HCT116 (cell line): ENCODE data around the gene RCSD1. TPM values are rescaled to one million over a fixed set of nuclear protein-coding genes. Genes with fewer than 3 reads are reported as not detected.

ENCODE experiments used
- ATAC-seq: fragments of 200-7000 bp; cut with Tn5 transposase; 2 replicates; pipeline ENCODE4 v1.9.1; 2020; ENCODE audit warnings: mild to moderate bottlenecking, moderate library complexity
- BruUV-seq: library from RNA; stranded (reverse); fragments of 400-500 nt; replicated peaks from 2 replicates; lab custom pipeline; 2021; lab: Mats Ljungman, UMichigan
- CTCF ChIA-PET: fragments of 300-600 bp; sonication (Branson Sonifier 250); formaldehyde crosslinking; loops from one replicate; lab custom pipeline; 2021; ENCODE audit warnings: antibody characterized with exemption; lab: Charles Lee
- POLR2A ChIA-PET: fragments of 300-600, 350-600 bp; sonication (Branson Sonifier 250); formaldehyde crosslinking; loops from one replicate; lab custom pipeline; 2021; ENCODE audit warnings: antibody characterized with exemption; lab: Charles Lee
- RAD21 ChIA-PET, 2 experiments: fragments of 300-600 bp; sonication (Branson Sonifier 250); formaldehyde crosslinking; loops; one replicate each; lab custom pipeline; 2023; ENCODE audit warnings: low total read pairs in 2 of 2; ENCODE audit not compliant: uncharacterized antibody in 2 of 2, unreplicated experiment in 2 of 2, low non-redundant PET in 1 of 2; lab: Charles Lee
- DNase-seq: peaks from one replicate; pipeline ENCODE4 v3.0.0-alpha.2; 2010; ENCODE audit warnings: low read depth, low spot score
- H2AFZ ChIP-seq: fragments of 200-600 bp; shearing (Covaris generic), sonication (generic); 2 replicates; pipeline ENCODE4 v1.6.1; 2017; ENCODE audit warnings: low read depth, mixed run types, mixed read lengths, antibody characterized with exemption, low read length; ENCODE audit not compliant: poor library complexity, severe bottlenecking
- H3K27ac ChIP-seq: 2 replicates; pipeline ENCODE4 v1.5.1; 2012; ENCODE audit warnings: low read depth, low read length
- H3K27me3 ChIP-seq: fragments of 200-600 bp; sonication (generic); 2 replicates; pipeline ENCODE4 v1.6.1; 2016; ENCODE audit warnings: mixed run types, low read length, mixed read lengths; ENCODE audit not compliant: insufficient read depth
- H3K36me3 ChIP-seq, 2 experiments: fragments of 200-500 bp in 1 of 2; fragments of 200-600 bp in 1 of 2; sonication (Bioruptor generic) in 1 of 2; sonication (generic) in 1 of 2; 2 replicates each; pipeline versions ENCODE4 v1.5.1 to v1.6.1; 2014 to 2016; ENCODE audit warnings: low read length in 2 of 2, inconsistent platforms in 1 of 2, mixed read lengths in 1 of 2, mixed run types in 1 of 2; ENCODE audit not compliant: insufficient read depth in 2 of 2, control insufficient read depth in 1 of 2
- H3K4me1 ChIP-seq, 2 experiments: fragments of 200-600 bp in 1 of 2; sonication (generic) in 1 of 2; 2 replicates each; pipeline versions ENCODE4 v1.5.1 to v1.6.1; 2012 to 2017; ENCODE audit warnings: low read length in 2 of 2, inconsistent platforms in 1 of 2, mild to moderate bottlenecking in 1 of 2, mixed read lengths in 1 of 2, mixed run types in 1 of 2, moderate library complexity in 1 of 2; ENCODE audit not compliant: insufficient read depth in 2 of 2, control insufficient read depth in 1 of 2
- H3K4me2 ChIP-seq: fragments of 200-600 bp; sonication (generic); 2 replicates; pipeline ENCODE4 v1.6.1; 2017; ENCODE audit warnings: mixed run types, low read length, mixed read lengths
- H3K4me3 ChIP-seq, 2 experiments: fragments of 200-600 bp in 1 of 2; sonication (generic) in 1 of 2; replicated peaks in 1 of 2; 2 replicates each; pipeline ENCODE4 v1.5.1; 2011 to 2016; ENCODE audit warnings: low read length in 2 of 2, control low read depth in 1 of 2, low read depth in 1 of 2, mild to moderate bottlenecking in 1 of 2, mixed read lengths in 1 of 2, mixed run types in 1 of 2
- H3K79me2 ChIP-seq: fragments of 200-600 bp; sonication (generic); 2 replicates; pipeline ENCODE4 v1.6.1; 2017; ENCODE audit warnings: mild to moderate bottlenecking, mixed run types, low read length, moderate library complexity, mixed read lengths; ENCODE audit not compliant: insufficient read depth
- H3K9ac ChIP-seq: fragments of 200-600 bp; sonication (generic); 2 replicates; pipeline ENCODE4 v1.6.1; 2016; ENCODE audit warnings: low read length, mixed read lengths
- H3K9me2 ChIP-seq: fragments of 200-600 bp; sonication (generic), shearing (Covaris generic); 2 replicates; pipeline ENCODE4 v1.6.1; 2017; ENCODE audit warnings: mixed run types, mild to moderate bottlenecking, moderate library complexity; ENCODE audit not compliant: insufficient read depth
- H3K9me3 ChIP-seq, 2 experiments: fragments of 200-500 bp in 1 of 2; fragments of 200-600 bp in 1 of 2; sonication (Bioruptor generic) in 1 of 2; sonication (generic) in 1 of 2; 2 replicates each; pipeline ENCODE4 v1.6.1; 2014 to 2017; ENCODE audit warnings: low read length in 2 of 2, mixed read lengths in 2 of 2, inconsistent platforms in 1 of 2, low read depth in 1 of 2, mild to moderate bottlenecking in 1 of 2, mixed run types in 1 of 2, moderate library complexity in 1 of 2; ENCODE audit not compliant: control insufficient read depth in 1 of 2, insufficient read depth in 1 of 2
- H4K20me1 ChIP-seq: fragments of 200-600 bp; sonication (generic), shearing (Covaris generic); 2 replicates; pipeline ENCODE4 v1.6.1; 2017; ENCODE audit warnings: mixed run types, mild to moderate bottlenecking, moderate library complexity; ENCODE audit not compliant: insufficient read depth
- CBX3 ChIP-seq: IDR thresholded peaks from 2 replicates; pipeline ENCODE4 v1.6.1; 2012; ENCODE audit warnings: low read depth
- EGR1 ChIP-seq: IDR thresholded peaks from 2 replicates; pipeline ENCODE4 v1.6.1; 2012; ENCODE audit warnings: low read depth
- EZH2phosphoT487 ChIP-seq: fragments of 200-600 bp; IDR thresholded peaks from 2 replicates; pipeline ENCODE4 v1.6.1; 2018; ENCODE audit warnings: antibody characterized with exemption, borderline replicate concordance
- FOSL1 ChIP-seq: IDR thresholded peaks from 2 replicates; pipeline ENCODE4 v1.6.1; 2012; ENCODE audit warnings: low read depth
- JUND ChIP-seq: IDR thresholded peaks from 2 replicates; pipeline ENCODE4 v1.6.1; 2012
- MAX ChIP-seq: IDR thresholded peaks from 2 replicates; pipeline ENCODE4 v1.6.1; 2012
- POLR2A ChIP-seq: IDR thresholded peaks from 2 replicates; pipeline ENCODE4 v1.7.0; 2011; ENCODE audit warnings: borderline replicate concordance; ENCODE audit not compliant: insufficient read depth, insufficient read length; ENCODE audit errors: extremely low read depth
- POLR2AphosphoS5 ChIP-seq: IDR thresholded peaks from 2 replicates; pipeline ENCODE4 v1.6.1; 2011; ENCODE audit warnings: mild to moderate bottlenecking, low read depth, low read length, moderate library complexity
- SP1 ChIP-seq: IDR thresholded peaks from 2 replicates; pipeline ENCODE4 v1.6.1; 2012; ENCODE audit warnings: low read depth
- SRF ChIP-seq: IDR thresholded peaks from 2 replicates; pipeline ENCODE4 v1.6.1; 2012; ENCODE audit warnings: low read depth
- TCF7L2 ChIP-seq: IDR thresholded peaks from 2 replicates; pipeline ENCODE4 v1.7.0; 2011; ENCODE audit warnings: borderline replicate concordance, inconsistent platforms; ENCODE audit not compliant: insufficient read depth, insufficient read length; ENCODE audit errors: extremely low read depth
- YY1 ChIP-seq: IDR thresholded peaks from 2 replicates; pipeline ENCODE4 v1.6.1; 2011; ENCODE audit warnings: low read length, low read depth, moderate library complexity, mild to moderate bottlenecking; ENCODE audit not compliant: insufficient replicate concordance; ENCODE audit errors: extremely low read depth
- ZBTB33 ChIP-seq: IDR thresholded peaks from 2 replicates; pipeline ENCODE4 v1.6.1; 2011; ENCODE audit warnings: mild to moderate bottlenecking, low read length, moderate library complexity; ENCODE audit not compliant: insufficient replicate concordance; ENCODE audit errors: extremely low read depth
- ZFX ChIP-seq: fragments of 450-650 bp; IDR thresholded peaks from 2 replicates; pipeline ENCODE4 v1.6.1; 2017
- intact Hi-C: fragments of 100-400 bp; cut with micrococcal nuclease; formaldehyde crosslinking; loops from 2 replicates; pipeline ENCODE4 v1.10.0; 2022
- total RNA-seq: library from RNA; stranded (reverse); gene quantifications from one replicate; pipeline ENCODE4 v1.2.1, GENCODE V29; 2021; ENCODE audit not compliant: unreplicated experiment
- TF ChIP-seq, protein P1 (sequence below), 3 experiments: fragments of 200-600 bp in 1 of 3; sonication (generic) in 1 of 3; IDR thresholded peaks in 2 of 3; conservative IDR thresholded peaks in 1 of 3; 2 replicates each; pipeline ENCODE4 v1.5.1; 2012 to 2017; ENCODE audit warnings: low read depth in 2 of 3, low read length in 2 of 3, antibody characterized with exemption in 1 of 3, borderline replicate concordance in 1 of 3, control low read depth in 1 of 3, mild to moderate bottlenecking in 1 of 3, mixed read lengths in 1 of 3, mixed run types in 1 of 3, moderate library complexity in 1 of 3; ENCODE audit not compliant: insufficient read depth in 1 of 3
- TF ChIP-seq, protein P2 (sequence below): IDR thresholded peaks from 2 replicates; pipeline ENCODE4 v1.6.1; 2012; ENCODE audit warnings: low read depth

RCSD1 gene
- total RNA-seq, 1 experiment from 2014 or later, result 0.15 TPM

DNA sequence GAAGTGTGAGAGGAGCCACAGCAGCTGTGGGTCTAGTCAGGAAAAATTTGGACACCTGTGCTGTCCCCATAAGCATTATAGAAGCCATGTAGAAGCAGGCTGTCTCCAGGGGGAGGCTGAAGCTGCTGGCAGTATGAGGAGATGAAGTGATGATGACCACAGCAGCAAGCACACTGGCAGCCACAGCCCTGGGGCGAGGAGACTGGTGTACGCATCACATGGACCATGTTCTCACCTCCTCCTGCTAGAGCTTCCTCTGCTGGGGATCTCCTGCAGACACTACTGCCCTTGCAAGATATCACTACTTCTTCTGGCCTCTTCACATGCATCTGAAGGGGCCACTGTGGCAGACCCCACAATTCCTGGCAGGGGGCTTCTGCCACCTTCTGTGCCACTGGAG, 42.7 kb upstream of the RCSD1 start:
- Histone ChIP-seq H2AFZ (no peak overlapping the region), H3K27ac (no peak overlapping the region), H3K4me1 (no peaks in the 10 kb centered on the region), H3K9me2 (no peaks in the 10 kb centered on the region), H3K9me3 (no peaks in the 10 kb centered on the region), H3K27me3 (no peaks in the 10 kb centered on the region), H3K4me3 (no peak overlapping the region), H3K79me2 (no peaks in the 10 kb centered on the region), H3K4me2 (no peak overlapping the region), H4K20me1 (no peaks in the 10 kb centered on the region), H3K9ac (no peak overlapping the region), H3K36me3 (no peaks in the 10 kb centered on the region)
- DNase-seq (no peak), ATAC-seq (no peak)
- ChIA-PET RAD21 (no interaction called here), POLR2A (no interaction called here), CTCF (no interaction called here)
- TF ChIP-seq SP1, result no peak
- no peak for TF ChIP-seq POLR2AphosphoS5
- TF ChIP-seq, protein P1, sequence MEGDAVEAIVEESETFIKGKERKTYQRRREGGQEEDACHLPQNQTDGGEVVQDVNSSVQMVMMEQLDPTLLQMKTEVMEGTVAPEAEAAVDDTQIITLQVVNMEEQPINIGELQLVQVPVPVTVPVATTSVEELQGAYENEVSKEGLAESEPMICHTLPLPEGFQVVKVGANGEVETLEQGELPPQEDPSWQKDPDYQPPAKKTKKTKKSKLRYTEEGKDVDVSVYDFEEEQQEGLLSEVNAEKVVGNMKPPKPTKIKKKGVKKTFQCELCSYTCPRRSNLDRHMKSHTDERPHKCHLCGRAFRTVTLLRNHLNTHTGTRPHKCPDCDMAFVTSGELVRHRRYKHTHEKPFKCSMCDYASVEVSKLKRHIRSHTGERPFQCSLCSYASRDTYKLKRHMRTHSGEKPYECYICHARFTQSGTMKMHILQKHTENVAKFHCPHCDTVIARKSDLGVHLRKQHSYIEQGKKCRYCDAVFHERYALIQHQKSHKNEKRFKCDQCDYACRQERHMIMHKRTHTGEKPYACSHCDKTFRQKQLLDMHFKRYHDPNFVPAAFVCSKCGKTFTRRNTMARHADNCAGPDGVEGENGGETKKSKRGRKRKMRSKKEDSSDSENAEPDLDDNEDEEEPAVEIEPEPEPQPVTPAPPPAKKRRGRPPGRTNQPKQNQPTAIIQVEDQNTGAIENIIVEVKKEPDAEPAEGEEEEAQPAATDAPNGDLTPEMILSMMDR (IDR thresholded peaks at IDR 0.05 in 2 of 3, conservative IDR thresholded peaks at IDR 0.05 in 1 of 3; ENCODE audit: borderline replicate concordance in 1 of 3, insufficient read depth in 1 of 3, low read depth in 2 of 3, low read length in 2 of 3), result no peak
- no peak for TF ChIP-seq POLR2A
- TF ChIP-seq, protein P2, sequence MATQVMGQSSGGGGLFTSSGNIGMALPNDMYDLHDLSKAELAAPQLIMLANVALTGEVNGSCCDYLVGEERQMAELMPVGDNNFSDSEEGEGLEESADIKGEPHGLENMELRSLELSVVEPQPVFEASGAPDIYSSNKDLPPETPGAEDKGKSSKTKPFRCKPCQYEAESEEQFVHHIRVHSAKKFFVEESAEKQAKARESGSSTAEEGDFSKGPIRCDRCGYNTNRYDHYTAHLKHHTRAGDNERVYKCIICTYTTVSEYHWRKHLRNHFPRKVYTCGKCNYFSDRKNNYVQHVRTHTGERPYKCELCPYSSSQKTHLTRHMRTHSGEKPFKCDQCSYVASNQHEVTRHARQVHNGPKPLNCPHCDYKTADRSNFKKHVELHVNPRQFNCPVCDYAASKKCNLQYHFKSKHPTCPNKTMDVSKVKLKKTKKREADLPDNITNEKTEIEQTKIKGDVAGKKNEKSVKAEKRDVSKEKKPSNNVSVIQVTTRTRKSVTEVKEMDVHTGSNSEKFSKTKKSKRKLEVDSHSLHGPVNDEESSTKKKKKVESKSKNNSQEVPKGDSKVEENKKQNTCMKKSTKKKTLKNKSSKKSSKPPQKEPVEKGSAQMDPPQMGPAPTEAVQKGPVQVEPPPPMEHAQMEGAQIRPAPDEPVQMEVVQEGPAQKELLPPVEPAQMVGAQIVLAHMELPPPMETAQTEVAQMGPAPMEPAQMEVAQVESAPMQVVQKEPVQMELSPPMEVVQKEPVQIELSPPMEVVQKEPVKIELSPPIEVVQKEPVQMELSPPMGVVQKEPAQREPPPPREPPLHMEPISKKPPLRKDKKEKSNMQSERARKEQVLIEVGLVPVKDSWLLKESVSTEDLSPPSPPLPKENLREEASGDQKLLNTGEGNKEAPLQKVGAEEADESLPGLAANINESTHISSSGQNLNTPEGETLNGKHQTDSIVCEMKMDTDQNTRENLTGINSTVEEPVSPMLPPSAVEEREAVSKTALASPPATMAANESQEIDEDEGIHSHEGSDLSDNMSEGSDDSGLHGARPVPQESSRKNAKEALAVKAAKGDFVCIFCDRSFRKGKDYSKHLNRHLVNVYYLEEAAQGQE, result no peak
- TF ChIP-seq ZFX, result no peak
- TF ChIP-seq JUND, result no peak
- TF ChIP-seq EZH2phosphoT487, result no peak
- no peak for TF ChIP-seq FOSL1
- TF ChIP-seq MAX, result no peak
- no peak for TF ChIP-seq SRF
- TF ChIP-seq TCF7L2, result no peak
- no peak for TF ChIP-seq YY1
- TF ChIP-seq EGR1, result no peak
- no peak for TF ChIP-seq ZBTB33
- no peak for TF ChIP-seq CBX3
- no TSS peak for BruUV-seq
- intact Hi-C loops, result no loop called here
